ENCODE measurements around the gene KIF18A.

KIF18A gene

DNA sequence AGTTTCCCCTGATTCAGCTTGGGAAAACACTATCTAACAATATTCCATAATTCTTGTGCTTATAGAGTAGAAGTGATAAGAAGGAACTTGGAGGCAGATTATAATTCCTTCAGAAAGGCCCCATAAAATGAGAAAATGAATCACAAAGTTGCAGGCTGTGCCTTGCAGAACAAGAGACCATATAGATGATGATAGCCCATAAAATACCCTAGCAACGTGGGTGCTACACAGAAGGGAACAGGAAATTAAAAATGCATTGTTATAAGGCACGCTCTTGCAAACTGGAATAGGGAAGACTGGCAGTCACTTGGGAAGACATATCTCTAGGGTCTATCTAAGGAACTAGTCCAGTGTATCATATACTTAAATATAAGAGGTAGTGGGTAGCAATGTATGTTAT lies 67.6 kb downstream of the KIF18A start:
- DNase-seq: no peak

GRCh38 chr11:28038775-28039174 lies 69.2 kb downstream of the KIF18A start:
- DNase-seq: no peak

GRCh38 chr11:28026634-28027290 lies 81.2 kb downstream of the KIF18A start:
- no peak for DNase-seq

DNA sequence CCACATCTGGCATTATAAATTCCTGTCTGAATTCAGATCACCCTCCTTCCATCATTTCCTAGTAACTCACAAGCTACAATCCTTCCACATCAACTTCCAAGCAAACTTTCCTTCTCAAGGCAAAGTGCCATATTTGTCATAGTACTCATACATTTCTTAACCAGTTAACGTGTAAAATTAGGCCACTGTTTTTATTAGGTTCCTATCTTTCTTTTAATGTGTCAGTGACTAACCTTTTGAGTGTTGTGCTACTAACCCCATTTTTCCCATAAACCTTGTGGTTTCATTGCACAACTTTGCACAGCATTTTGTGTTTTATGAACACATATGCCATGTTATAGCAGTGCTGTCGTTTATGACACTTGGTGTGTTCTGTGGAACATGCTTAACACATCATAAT lies 90.1 kb downstream of the KIF18A start:
- no peak for DNase-seq

DNA sequence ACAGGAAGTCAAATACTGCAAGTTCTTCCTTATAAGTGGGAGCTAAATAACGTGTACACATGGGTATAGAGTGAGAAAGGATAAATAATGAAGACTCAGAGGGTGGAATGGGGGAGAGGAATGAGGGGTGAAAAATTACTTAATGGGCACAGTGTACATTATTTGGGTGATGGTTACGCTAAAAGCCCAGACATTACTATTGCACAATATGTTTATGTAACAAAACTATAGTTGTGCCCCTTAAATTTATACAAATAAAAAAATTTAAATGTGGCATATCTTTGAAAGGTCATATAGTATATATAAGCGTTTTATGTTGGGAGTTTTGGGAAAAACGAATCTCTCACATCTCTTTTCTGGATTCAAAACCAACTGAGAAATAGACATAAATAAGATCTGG lies 96.1 kb downstream of the KIF18A start:
- DNase-seq: no peak

GRCh38 chr11:28009996-28010395 lies 98.0 kb downstream of the KIF18A start:
- no peak for DNase-seq

GRCh38 chr11:28009388-28009787 lies 98.6 kb downstream of the KIF18A start:
- DNase-seq: no peak

DNA sequence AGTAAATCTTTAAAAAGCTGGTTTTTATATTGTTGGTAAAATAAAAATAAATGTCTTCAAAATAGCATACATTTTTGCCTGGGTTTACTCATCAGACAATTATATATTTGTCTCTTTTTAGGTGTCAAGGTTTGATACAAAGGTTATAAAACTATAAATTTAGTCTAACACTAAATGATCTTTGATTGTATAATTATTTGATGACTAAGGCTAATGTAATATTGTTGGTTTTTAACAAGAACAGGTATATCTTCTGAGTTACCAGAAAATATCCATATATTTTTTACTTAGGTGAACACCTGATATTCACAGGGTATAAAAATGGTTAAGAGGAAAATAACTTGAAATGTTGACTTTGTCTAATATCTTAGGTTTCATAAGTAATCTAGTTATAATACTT lies 104.3 kb downstream of the KIF18A start:
- no peak for DNase-seq

DNA sequence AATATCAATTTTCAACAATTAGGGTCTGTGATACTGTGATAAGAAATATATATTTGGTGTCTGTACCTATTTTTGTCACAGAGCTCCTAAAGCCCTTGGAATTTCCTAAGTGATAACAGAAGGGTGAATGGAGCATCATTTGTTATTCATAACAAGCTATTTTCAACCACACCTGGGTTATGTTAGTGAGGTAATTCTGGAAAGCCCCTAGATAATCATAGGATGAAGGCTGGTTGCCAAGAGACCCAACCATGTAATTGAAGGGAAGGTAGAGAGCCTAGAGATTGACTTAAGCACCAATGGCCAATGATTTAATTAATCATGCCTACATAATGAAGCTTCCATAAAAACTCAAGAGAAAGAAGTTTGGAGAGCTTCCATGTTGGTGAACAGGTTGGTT lies 109.4 kb downstream of the KIF18A start:
- no peak for DNase-seq

- DNase-seq: no peak
Observed at GRCh38 chr11:27997344-27997743, 110.6 kb downstream of the KIF18A start.

- DNase-seq: no peak
Observed at GRCh38 chr11:27996066-27996465, 111.9 kb downstream of the KIF18A start.

- DNase-seq: no peak
Observed at GRCh38 chr11:27995083-27995482, 112.9 kb downstream of the KIF18A start.

- no peak for DNase-seq
Observed at GRCh38 chr11:27991736-27992135, 116.2 kb downstream of the KIF18A start.

DNA sequence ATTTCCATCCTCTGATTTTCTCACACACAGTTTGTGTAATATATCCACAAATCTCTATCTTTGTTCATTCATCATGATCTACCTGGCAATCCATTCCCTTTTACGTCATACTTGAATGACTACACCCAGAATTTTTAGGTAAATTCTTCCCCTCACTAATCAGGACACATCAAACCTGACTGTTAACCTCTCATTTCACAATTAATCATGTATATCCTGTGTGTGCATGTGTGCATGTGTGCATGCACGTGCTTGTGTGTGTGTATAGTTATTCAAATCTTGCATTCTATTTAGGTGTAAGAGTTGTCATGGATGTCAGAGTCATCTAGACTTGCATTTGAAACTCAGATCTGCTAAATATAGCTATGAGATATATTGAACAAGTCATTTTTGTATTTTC lies 130.4 kb downstream of the KIF18A start:
- no peak for DNase-seq

DNA sequence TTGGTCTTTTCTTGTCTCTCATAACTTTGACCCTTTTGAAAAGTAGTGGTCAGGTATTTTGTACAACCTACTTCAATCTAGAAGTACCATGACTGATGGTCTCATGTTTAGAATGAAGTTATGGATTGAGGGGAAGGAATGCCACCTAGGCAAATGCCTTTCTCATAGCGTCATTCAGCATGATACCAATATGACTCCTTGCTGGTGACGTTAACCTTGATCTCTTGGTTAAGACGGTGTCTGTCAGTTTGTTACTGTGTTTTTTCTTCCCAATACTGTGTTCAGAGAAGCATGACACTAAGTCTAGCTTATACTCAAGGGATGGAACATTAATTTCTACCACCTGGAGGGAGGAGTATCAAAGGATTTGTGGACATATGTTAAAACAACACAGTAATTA lies 130.9 kb downstream of the KIF18A start:
- no peak for DNase-seq

- no peak for DNase-seq
Observed at GRCh38 chr11:27976262-27976661, 131.7 kb downstream of the KIF18A start.

- DNase-seq: no peak
Observed at GRCh38 chr11:27973851-27974536, 134.0 kb downstream of the KIF18A start.

GRCh38 chr11:27972522-27973170 lies 135.3 kb downstream of the KIF18A start:
- no peak for DNase-seq

DNA sequence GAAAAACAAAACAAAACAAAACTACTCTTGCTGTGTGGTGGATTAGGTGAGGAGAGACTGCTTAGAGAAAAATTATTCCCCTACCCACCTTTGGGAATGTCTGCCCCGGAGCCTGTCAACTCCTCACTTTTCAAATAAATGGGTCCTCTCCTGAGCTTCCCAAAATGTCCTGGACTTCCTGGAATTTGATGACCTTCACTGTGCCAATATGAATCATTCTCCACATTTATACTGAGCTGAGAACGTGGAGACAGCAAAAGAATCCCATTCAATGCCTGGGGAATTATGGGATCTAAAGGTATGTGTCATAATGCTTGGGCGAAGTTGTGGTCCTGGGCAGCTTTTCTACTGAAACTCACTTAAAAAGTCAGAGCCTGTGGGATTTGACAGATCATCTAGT lies 136.8 kb downstream of the KIF18A start:
- DNase-seq: no peak
